B cell (primary cell): ENCODE measurements around the gene SLC25A20.

Source experiments
- CTCF ChIP-seq: fragments of 200-600 bp; IDR thresholded peaks from one replicate; pipeline ENCODE4 v1.8.0; 2022; ENCODE audit warnings: antibody characterized with exemption, mild to moderate bottlenecking
- EZH2 ChIP-seq: IDR thresholded peaks from 2 replicates; pipeline ENCODE4 v1.6.1; 2012; ENCODE audit warnings: borderline replicate concordance, low read depth, mild to moderate bottlenecking, moderate library complexity, low read length; ENCODE audit not compliant: insufficient read depth, poor library complexity, severe bottlenecking

- no peak for TF ChIP-seq CTCF
- no peak for TF ChIP-seq EZH2
Measured at GRCh38 chr3:48879307-48879993, 19.2 kb downstream of the SLC25A20 start.
